ENCODE data around the gene TNFSF8.

TNFSF8 gene

DNA sequence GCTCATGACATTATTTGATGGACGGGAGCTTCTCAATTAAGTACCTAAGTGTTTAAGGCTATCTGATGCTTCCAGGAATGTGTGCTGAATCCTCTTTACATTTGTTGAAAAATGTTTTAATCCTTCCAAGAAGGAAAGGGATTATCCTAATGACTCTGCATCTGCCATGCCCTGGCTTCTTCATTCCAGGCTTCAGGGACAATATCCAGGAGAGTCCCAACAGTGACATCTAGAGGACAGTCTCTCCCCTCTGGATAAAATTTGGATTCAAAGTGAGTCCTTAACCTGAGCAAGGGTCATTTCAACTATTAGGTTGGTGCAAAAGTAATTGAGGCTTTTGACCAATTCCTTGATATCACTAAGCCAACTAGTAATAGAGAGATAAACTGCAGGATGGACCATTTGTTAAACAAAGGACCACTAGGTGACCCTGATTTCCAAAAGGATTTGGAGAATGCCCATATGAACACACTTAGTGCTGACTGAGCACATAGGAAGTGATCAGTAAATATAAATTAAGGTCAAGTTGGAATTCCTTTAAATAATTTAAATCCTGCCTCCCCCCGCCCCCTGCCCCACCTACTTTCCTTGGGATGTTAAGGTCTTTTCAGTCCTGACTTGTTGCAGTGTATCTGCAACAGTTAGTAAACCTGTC, 19.1 kb downstream of the TNFSF8 start:
- no peak overlapping the region for H3K4me2 ChIP-seq (ENCODE audit: insufficient read depth, low read length)
- no peak for DNase-seq

DNA sequence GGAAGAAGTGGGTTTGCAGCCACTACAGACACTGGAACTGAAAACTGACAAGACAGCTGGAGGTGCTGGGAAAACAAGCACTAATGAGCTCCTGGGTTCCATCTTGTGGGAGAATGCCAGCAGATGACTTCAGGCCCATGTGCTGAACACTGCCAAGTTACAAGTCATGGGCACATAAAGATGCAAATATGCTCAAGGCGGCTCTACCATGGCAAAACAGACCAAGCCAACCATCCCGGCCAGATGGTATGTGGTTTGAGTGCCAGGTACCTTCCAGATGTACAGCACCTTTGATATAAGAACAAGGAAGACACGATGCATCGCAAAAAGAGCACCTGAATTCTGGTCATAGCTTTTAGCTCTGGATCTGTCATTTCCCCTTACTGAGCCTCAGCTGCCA, 19.9 kb downstream of the TNFSF8 start:
- H2AFZ ChIP-seq (ENCODE audit: low read depth, low read length): no peak overlapping the region
- H3K27me3 ChIP-seq (ENCODE audit: insufficient read depth, low read length, poor library complexity): no peaks in the 10 kb centered on the region
- H3K9me3 ChIP-seq (ENCODE audit: insufficient read depth, low read length, severe bottlenecking): no peaks in the 10 kb centered on the region
- peak overlapping the region; percentile 96 for H3K27ac ChIP-seq (ENCODE audit: low read length)
- TF ChIP-seq, protein P1, sequence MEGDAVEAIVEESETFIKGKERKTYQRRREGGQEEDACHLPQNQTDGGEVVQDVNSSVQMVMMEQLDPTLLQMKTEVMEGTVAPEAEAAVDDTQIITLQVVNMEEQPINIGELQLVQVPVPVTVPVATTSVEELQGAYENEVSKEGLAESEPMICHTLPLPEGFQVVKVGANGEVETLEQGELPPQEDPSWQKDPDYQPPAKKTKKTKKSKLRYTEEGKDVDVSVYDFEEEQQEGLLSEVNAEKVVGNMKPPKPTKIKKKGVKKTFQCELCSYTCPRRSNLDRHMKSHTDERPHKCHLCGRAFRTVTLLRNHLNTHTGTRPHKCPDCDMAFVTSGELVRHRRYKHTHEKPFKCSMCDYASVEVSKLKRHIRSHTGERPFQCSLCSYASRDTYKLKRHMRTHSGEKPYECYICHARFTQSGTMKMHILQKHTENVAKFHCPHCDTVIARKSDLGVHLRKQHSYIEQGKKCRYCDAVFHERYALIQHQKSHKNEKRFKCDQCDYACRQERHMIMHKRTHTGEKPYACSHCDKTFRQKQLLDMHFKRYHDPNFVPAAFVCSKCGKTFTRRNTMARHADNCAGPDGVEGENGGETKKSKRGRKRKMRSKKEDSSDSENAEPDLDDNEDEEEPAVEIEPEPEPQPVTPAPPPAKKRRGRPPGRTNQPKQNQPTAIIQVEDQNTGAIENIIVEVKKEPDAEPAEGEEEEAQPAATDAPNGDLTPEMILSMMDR (IDR thresholded peaks at IDR 0.05; ENCODE audit: borderline replicate concordance, extremely low read depth, low read length, poor library complexity, severe bottlenecking): no peak
- TF ChIP-seq EZH2 (IDR thresholded peaks at IDR 0.05; ENCODE audit: borderline replicate concordance, low read depth, low read length, severe bottlenecking): no peak
- H4K20me1 ChIP-seq (ENCODE audit: insufficient read depth, low read length): no peaks in the 10 kb centered on the region
- no peaks in the 10 kb centered on the region; the same call in 1 of the 2 replicates for H3K79me2 ChIP-seq (ENCODE audit: insufficient read depth, low read length)
- H3K4me3 ChIP-seq (ENCODE audit: low read depth in 1 of 2, low read length in 2 of 2): no peak overlapping the region
- ATAC-seq (ENCODE audit: insufficient read depth, low read depth) (no peak), DNase-seq (no peak)
- no peak overlapping the region for H3K9ac ChIP-seq (ENCODE audit: low read depth, low read length)
- peaks cover 86% of the 10 kb centered on the region for H3K4me1 ChIP-seq (ENCODE audit: insufficient read depth, low read length)
- H3K4me2 ChIP-seq (ENCODE audit: insufficient read depth, low read length): no peak overlapping the region
- peaks cover 30% of the 10 kb centered on the region for H3K36me3 ChIP-seq (ENCODE audit: insufficient read depth, low read length)

More for the DNA sequence above, 19.1 kb downstream of the TNFSF8 start:
- no peak overlapping the region for H3K4me3 ChIP-seq (ENCODE audit: low read depth in 1 of 2, low read length in 2 of 2)
- no peak for ATAC-seq (ENCODE audit: insufficient read depth, low read depth)
- H3K9ac ChIP-seq (ENCODE audit: low read depth, low read length): no peak overlapping the region
- H3K27me3 ChIP-seq (ENCODE audit: insufficient read depth, low read length, poor library complexity): no peaks in the 10 kb centered on the region
- TF ChIP-seq, protein P1 (IDR thresholded peaks at IDR 0.05; ENCODE audit: borderline replicate concordance, extremely low read depth, low read length, poor library complexity, severe bottlenecking): peak; percentile 66
- TF ChIP-seq EZH2 (IDR thresholded peaks at IDR 0.05; ENCODE audit: borderline replicate concordance, low read depth, low read length, severe bottlenecking): no peak
- H3K36me3 ChIP-seq (ENCODE audit: insufficient read depth, low read length): peaks cover 38% of the 10 kb centered on the region
- H3K27ac ChIP-seq (ENCODE audit: low read length): peak overlapping the region; percentile 96
- H3K79me2 ChIP-seq (ENCODE audit: insufficient read depth, low read length): no peaks in the 10 kb centered on the region; the same call in 1 of the 2 replicates
- no peaks in the 10 kb centered on the region for H4K20me1 ChIP-seq (ENCODE audit: insufficient read depth, low read length)
- H3K9me3 ChIP-seq (ENCODE audit: insufficient read depth, low read length, severe bottlenecking): no peaks in the 10 kb centered on the region
- H2AFZ ChIP-seq (ENCODE audit: low read depth, low read length): no peak overlapping the region
- peaks cover 79% of the 10 kb centered on the region for H3K4me1 ChIP-seq (ENCODE audit: insufficient read depth, low read length)

DNA sequence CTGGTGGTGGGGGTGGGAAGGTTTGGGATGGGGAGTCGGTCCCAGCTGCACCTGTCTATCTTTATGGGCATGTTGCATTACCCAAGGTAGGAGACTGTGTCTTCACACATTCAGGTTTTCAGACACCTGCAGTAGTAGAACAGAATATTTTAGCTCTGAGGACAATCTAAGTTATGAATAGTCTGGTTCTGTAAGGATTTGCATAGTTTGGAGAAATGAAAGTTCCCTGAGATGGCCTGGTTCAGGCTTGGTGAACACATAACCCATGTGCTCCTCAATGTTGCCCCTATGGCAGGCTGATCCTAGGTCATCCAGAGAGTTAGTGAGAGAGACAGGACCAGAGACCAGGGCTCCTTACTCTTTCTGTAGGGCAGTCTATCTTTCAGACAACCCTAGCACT, 20.7 kb downstream of the TNFSF8 start:
- Histone ChIP-seq H4K20me1 (ENCODE audit: insufficient read depth, low read length) (no peaks in the 10 kb centered on the region), H3K79me2 (ENCODE audit: insufficient read depth, low read length) (no peaks in the 10 kb centered on the region; the same call in 1 of the 2 replicates), H3K9me3 (ENCODE audit: insufficient read depth, low read length, severe bottlenecking) (no peaks in the 10 kb centered on the region), H3K4me3 (ENCODE audit: low read depth in 1 of 2, low read length in 2 of 2) (peak overlapping the region in 1 of 2 experiments; percentile 20; a peak in 1 of 4 replicates), H2AFZ (ENCODE audit: low read depth, low read length) (peak overlapping the region; percentile 0; the same call in 1 of the 2 replicates), H3K36me3 (ENCODE audit: insufficient read depth, low read length) (peaks cover 22% of the 10 kb centered on the region), H3K27ac (ENCODE audit: low read length) (peak overlapping the region; percentile 96), H3K9ac (ENCODE audit: low read depth, low read length) (peak overlapping the region; percentile 54), H3K4me1 (ENCODE audit: insufficient read depth, low read length) (peaks cover 90% of the 10 kb centered on the region), H3K27me3 (ENCODE audit: insufficient read depth, low read length, poor library complexity) (no peaks in the 10 kb centered on the region), H3K4me2 (ENCODE audit: insufficient read depth, low read length) (peak overlapping the region; percentile 54)
- ATAC-seq (ENCODE audit: insufficient read depth, low read depth) (no peak), DNase-seq (no peak)
- TF ChIP-seq, protein P1 (IDR thresholded peaks at IDR 0.05; ENCODE audit: borderline replicate concordance, extremely low read depth, low read length, poor library complexity, severe bottlenecking): no peak
- no peak for TF ChIP-seq EZH2 (IDR thresholded peaks at IDR 0.05; ENCODE audit: borderline replicate concordance, low read depth, low read length, severe bottlenecking)

All from DND-41 (cell line).